HepG2 (cell line): ENCODE measurements around the gene KIF2C. TPM values are rescaled to one million over a fixed set of nuclear protein-coding genes. Genes with fewer than 3 reads are reported as not detected.

Experiments
- AHR ChIP-seq: IDR thresholded peaks from 2 replicates; pipeline ENCODE4 v1.6.1; 2018; ENCODE audit warnings: missing genetic modification reagents, missing compliant biosample characterization
- ARHGAP35 ChIP-seq: sonication (generic); formaldehyde crosslinking; IDR thresholded peaks from 2 replicates; pipeline ENCODE4 v1.9.0; 2022; ENCODE audit warnings: mild to moderate bottlenecking, inconsistent platforms, moderate library complexity, missing genetic modification reagents, borderline replicate concordance
- CCAR2 ChIP-seq: fragments of 200-400 bp; formaldehyde crosslinking; optimal IDR thresholded peaks from 2 replicates; pipeline ENCODE3; 2018; ENCODE audit warnings: low read depth, mild to moderate bottlenecking, low read length, moderate library complexity
- FLYWCH1 ChIP-seq: sonication (generic); formaldehyde crosslinking; IDR thresholded peaks from 2 replicates; pipeline ENCODE4 v1.8.1; 2023; ENCODE audit warnings: mild to moderate bottlenecking, missing genetic modification reagents
- FOXA1 ChIP-seq, 2 experiments: fragments of 450-650 bp in 1 of 2; sonication (generic) in 1 of 2; formaldehyde crosslinking in 1 of 2; IDR thresholded peaks; 2 replicates each; pipeline versions ENCODE4 v1.4.0 to v1.6.1; 2016 to 2020; ENCODE audit warnings: missing genetic modification reagents in 1 of 2
- HMG20B ChIP-seq: conservative IDR thresholded peaks from 2 replicates; pipeline ENCODE4 v1.6.1; 2016; ENCODE audit warnings: missing genetic modification reagents, missing compliant biosample characterization
- KLF13 ChIP-seq: sonication (generic); formaldehyde crosslinking; IDR thresholded peaks from 2 replicates; pipeline ENCODE4 v1.4.0; 2020; ENCODE audit warnings: mild to moderate bottlenecking, missing genetic modification reagents
- LCORL ChIP-seq, 2 experiments: fragments of 450-650 bp in 1 of 2; sonication (generic) in 1 of 2; formaldehyde crosslinking in 1 of 2; IDR thresholded peaks; 2 replicates each; pipeline versions ENCODE4 v1.5.0 to v1.6.1; 2017 to 2020; ENCODE audit warnings: antibody characterized with exemption in 1 of 2, missing genetic modification reagents in 1 of 2
- MED1 ChIP-seq: sonication (generic); formaldehyde crosslinking; IDR thresholded peaks from 2 replicates; pipeline ENCODE4 v1.4.0; 2020; ENCODE audit warnings: missing genetic modification reagents
- MEIS1 ChIP-seq: sonication (generic); formaldehyde crosslinking; IDR thresholded peaks from 2 replicates; pipeline ENCODE4 v1.9.0; 2021; ENCODE audit warnings: mild to moderate bottlenecking, missing genetic modification reagents, moderate library complexity, borderline replicate concordance
- NFATC3 ChIP-seq: sonication (generic); formaldehyde crosslinking; IDR thresholded peaks from 2 replicates; pipeline ENCODE4 v1.5.1; 2020; ENCODE audit warnings: mild to moderate bottlenecking, missing genetic modification reagents
- NFIC ChIP-seq: IDR thresholded peaks from 2 replicates; pipeline ENCODE4 v1.6.1; 2012; ENCODE audit warnings: mild to moderate bottlenecking, low read length, inconsistent platforms
- NFYC ChIP-seq: IDR thresholded peaks from 2 replicates; pipeline ENCODE4 v1.6.1; 2016; ENCODE audit warnings: missing genetic modification reagents, missing compliant biosample characterization
- NR0B2 ChIP-seq: sonication (generic); formaldehyde crosslinking; IDR thresholded peaks from 2 replicates; pipeline ENCODE4 v1.4.0; 2020; ENCODE audit warnings: mild to moderate bottlenecking, missing genetic modification reagents
- PAX8 ChIP-seq: sonication (generic); formaldehyde crosslinking; IDR thresholded peaks from 2 replicates; pipeline ENCODE4 v1.8.0; 2022; ENCODE audit warnings: mild to moderate bottlenecking, missing genetic modification reagents, borderline replicate concordance
- PCBP1 ChIP-seq: fragments of 200-400 bp; formaldehyde crosslinking; IDR thresholded peaks from 2 replicates; pipeline ENCODE4 v1.6.1; 2017; ENCODE audit warnings: mild to moderate bottlenecking, low read depth, low read length, borderline replicate concordance
- POLR2G ChIP-seq: fragments of 200-400 bp; formaldehyde crosslinking; IDR thresholded peaks from 2 replicates; pipeline ENCODE4 v1.6.1; 2018; ENCODE audit warnings: mild to moderate bottlenecking, low read depth, low read length, moderate library complexity
- RBAK ChIP-seq: sonication (generic); formaldehyde crosslinking; IDR thresholded peaks from 2 replicates; pipeline ENCODE4 v1.5.1; 2020; ENCODE audit warnings: mild to moderate bottlenecking, missing genetic modification reagents
- SCMH1 ChIP-seq: sonication (generic); formaldehyde crosslinking; IDR thresholded peaks from 2 replicates; pipeline ENCODE4 v1.9.0; 2021; ENCODE audit warnings: missing genetic modification reagents, mild to moderate bottlenecking, borderline replicate concordance
- SOX13 ChIP-seq, 3 experiments: fragments of 450-650 bp in 1 of 3; sonication (generic) in 1 of 3; formaldehyde crosslinking in 1 of 3; IDR thresholded peaks in 2 of 3; conservative IDR thresholded peaks in 1 of 3; 2 replicates each; pipeline versions ENCODE4 v1.5.0 to v1.6.1; 2016 to 2020; ENCODE audit warnings: antibody characterized with exemption in 1 of 3, mild to moderate bottlenecking in 1 of 3, missing compliant biosample characterization in 1 of 3, missing genetic modification reagents in 1 of 3, moderate library complexity in 1 of 3
- U2AF1 ChIP-seq: fragments of 200-400 bp; formaldehyde crosslinking; optimal IDR thresholded peaks from 2 replicates; pipeline ENCODE3; 2017; ENCODE audit warnings: mild to moderate bottlenecking, low read depth, low read length
- ZNF263 ChIP-seq: sonication (generic); formaldehyde crosslinking; IDR thresholded peaks from 2 replicates; pipeline ENCODE4 v1.4.0; 2020; ENCODE audit warnings: missing genetic modification reagents
- ZNF274 ChIP-seq: sonication (generic); formaldehyde crosslinking; IDR thresholded peaks from 2 replicates; pipeline ENCODE4 v1.5.1; 2020; ENCODE audit warnings: mild to moderate bottlenecking, missing genetic modification reagents
- ZNF768 ChIP-seq: sonication (generic); formaldehyde crosslinking; IDR thresholded peaks from 2 replicates; pipeline ENCODE4 v1.4.0; 2020; ENCODE audit warnings: missing genetic modification reagents
- ZNF781 ChIP-seq: sonication (generic); formaldehyde crosslinking; IDR thresholded peaks from 2 replicates; pipeline ENCODE4 v1.5.1; 2020; ENCODE audit warnings: borderline replicate concordance, mild to moderate bottlenecking, missing genetic modification reagents; ENCODE audit errors: not compliant biosample characterization
- ZNF790 ChIP-seq: sonication (generic); formaldehyde crosslinking; IDR thresholded peaks from 2 replicates; pipeline ENCODE4 v1.8.0; 2022; ENCODE audit warnings: missing genetic modification reagents, mild to moderate bottlenecking, borderline replicate concordance
- ZNF878 ChIP-seq: sonication (generic); formaldehyde crosslinking; IDR thresholded peaks from 2 replicates; pipeline ENCODE4 v1.8.1; 2023; ENCODE audit warnings: mild to moderate bottlenecking, missing genetic modification reagents, moderate library complexity
- polyA plus RNA-seq, 8 experiments: library from polyadenylated mRNA; depleted of rRNA in 3 of 8; stranded (reverse) in 7 of 8; unstranded in 1 of 8; fragments of >200 nt; fragmentation: Illumina TruSeq in 4 of 8; extraction: Trizol in 4 of 8; gene quantifications; 2 replicates each; pipeline versions ENCODE4 v1.2.1 to v1.2.3, GENCODE V29; 2011 to 2016; ENCODE audit warnings: low read depth in 4 of 8, missing spikeins in 1 of 8, mixed read lengths in 1 of 8; ENCODE audit not compliant: insufficient read depth in 1 of 8
- total RNA-seq, 5 experiments: library from RNA; depleted of rRNA; stranded (reverse); fragments of >200 nt; fragmentation: Illumina TruSeq; extraction: Trizol; gene quantifications; 2 replicates each; pipeline ENCODE4 v1.2.3, GENCODE V29; 2016; ENCODE audit warnings: low read depth in 1 of 5
- TF ChIP-seq, protein P1 (sequence below): sonication (generic); formaldehyde crosslinking; IDR thresholded peaks from 2 replicates; pipeline ENCODE4 v1.5.0; 2020; ENCODE audit warnings: missing genetic modification reagents, mild to moderate bottlenecking, borderline replicate concordance

Gene KIF2C
- total and polyA plus RNA-seq, 2 of the 13 experiments (the other 11 are each of a cell fraction or from before 2014, with no cell fraction given): 29.7 to 53.7 TPM

- TF ChIP-seq ZNF274 (CRISPR knock-in tag): no peak
- no peak for TF ChIP-seq MEIS1
- TF ChIP-seq ARHGAP35 (CRISPR knock-in tag): no peak
- peak; percentile 94 for TF ChIP-seq FLYWCH1
- TF ChIP-seq LCORL (IDR thresholded peaks at IDR 0.05): no peak
- TF ChIP-seq LCORL (CRISPR knock-in tag; IDR thresholded peaks at IDR 0.05): no peak
- TF ChIP-seq NR0B2: no peak
- no peak for TF ChIP-seq ZNF790 (CRISPR knock-in tag)
- TF ChIP-seq SOX13 (IDR thresholded peaks at IDR 0.05): peak; percentile 97
- peak; percentile 74 to 96; a peak in 3 of 4 replicates for TF ChIP-seq SOX13 (CRISPR knock-in tag; conservative IDR thresholded peaks at IDR 0.05 in 1 of 2, IDR thresholded peaks at IDR 0.05 in 1 of 2)
- peak; percentile 92 for TF ChIP-seq NFIC
- TF ChIP-seq SCMH1 (CRISPR knock-in tag): no peak
- peak; percentile 100 for TF ChIP-seq POLR2G
- TF ChIP-seq RBAK (CRISPR knock-in tag): 0 out of 2 replicates have a peak, but pooled peaks have one; percentile 28
- TF ChIP-seq U2AF1: no peak
- no peak for TF ChIP-seq PAX8 (CRISPR knock-in tag)
- TF ChIP-seq ZNF878 (CRISPR knock-in tag): peak; percentile 89
- peak; percentile 63 for TF ChIP-seq AHR (CRISPR knock-in tag)
- TF ChIP-seq, protein P1, sequence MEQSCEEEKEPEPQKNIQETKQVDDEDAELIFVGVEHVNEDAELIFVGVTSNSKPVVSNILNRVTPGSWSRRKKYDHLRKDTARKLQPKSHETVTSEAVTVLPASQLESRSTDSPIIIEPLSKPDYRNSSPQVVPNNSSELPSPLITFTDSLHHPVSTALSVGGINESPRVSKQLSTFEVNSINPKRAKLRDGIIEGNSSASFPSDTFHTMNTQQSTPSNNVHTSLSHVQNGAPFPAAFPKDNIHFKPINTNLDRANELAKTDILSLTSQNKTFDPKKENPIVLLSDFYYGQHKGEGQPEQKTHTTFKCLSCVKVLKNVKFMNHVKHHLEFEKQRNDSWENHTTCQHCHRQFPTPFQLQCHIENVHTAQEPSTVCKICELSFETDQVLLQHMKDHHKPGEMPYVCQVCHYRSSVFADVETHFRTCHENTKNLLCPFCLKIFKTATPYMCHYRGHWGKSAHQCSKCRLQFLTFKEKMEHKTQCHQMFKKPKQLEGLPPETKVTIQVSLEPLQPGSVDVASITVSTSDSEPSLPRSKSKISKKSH (CRISPR knock-in tag): no peak
- 0 out of 2 replicates have a peak, but pooled peaks have one; percentile 61 for TF ChIP-seq KLF13 (CRISPR knock-in tag)
- TF ChIP-seq NFYC (CRISPR knock-in tag): peak; percentile 64
- no peak for TF ChIP-seq FOXA1 (IDR thresholded peaks at IDR 0.05)
- peak; percentile 60 for TF ChIP-seq FOXA1 (CRISPR knock-in tag; IDR thresholded peaks at IDR 0.05)
- TF ChIP-seq MED1 (CRISPR knock-in tag): peak; percentile 97
- no peak for TF ChIP-seq ZNF263
- peak; percentile 76 for TF ChIP-seq ZNF781 (CRISPR knock-in tag)
- peak; percentile 17; the same call in 1 of the 2 replicates for TF ChIP-seq ZNF768 (CRISPR knock-in tag)
- TF ChIP-seq PCBP1: no peak
- peak; percentile 75 for TF ChIP-seq HMG20B
- TF ChIP-seq NFATC3 (CRISPR knock-in tag): 0 out of 2 replicates have a peak, but pooled peaks have one; percentile 43
- no peak for TF ChIP-seq CCAR2
Observed at GRCh38 chr1:44721485-44722361, 17.9 kb upstream of the KIF2C start (continued).
